HepG2 (cell line): Measurements from ENCODE around the gene TBC1D22A. TPM values are rescaled to one million over a fixed set of nuclear protein-coding genes. Genes with fewer than 3 reads are reported as not detected.

Source experiments
- CAMTA2 ChIP-seq: sonication (generic); formaldehyde crosslinking; IDR thresholded peaks from 2 replicates; pipeline ENCODE4 v1.4.0; 2020; ENCODE audit warnings: mild to moderate bottlenecking, missing genetic modification reagents, borderline replicate concordance
- CEBPZ ChIP-seq: IDR thresholded peaks from 2 replicates; pipeline ENCODE4 v1.6.1; 2012; ENCODE audit warnings: low read length, improper control_type of control experiment
- HDAC6 ChIP-seq: fragments of 200-600 bp; sonication (generic); IDR thresholded peaks from 2 replicates; pipeline ENCODE4 v1.7.0; 2017; ENCODE audit warnings: mild to moderate bottlenecking, antibody characterized with exemption, low read length, low read depth
- HOXD1 ChIP-seq: sonication (generic); formaldehyde crosslinking; IDR thresholded peaks from 2 replicates; pipeline ENCODE4 v1.5.0; 2020; ENCODE audit warnings: missing genetic modification reagents
- KDM6A ChIP-seq: IDR thresholded peaks from 2 replicates; pipeline ENCODE4 v1.6.1; 2016; ENCODE audit warnings: low read depth
- MLLT10 ChIP-seq: sonication (generic); formaldehyde crosslinking; IDR thresholded peaks from 2 replicates; pipeline ENCODE4 v1.4.0; 2020; ENCODE audit warnings: missing genetic modification reagents
- MTA1 ChIP-seq: sonication (generic); formaldehyde crosslinking; IDR thresholded peaks from 2 replicates; pipeline ENCODE4 v1.4.0; 2020; ENCODE audit warnings: missing genetic modification reagents, mild to moderate bottlenecking, borderline replicate concordance
- NR2F6 ChIP-seq, 2 experiments: IDR thresholded peaks; 2 replicates each; pipeline ENCODE4 v1.6.1; 2016; ENCODE audit warnings: antibody characterized with exemption in 1 of 2, mild to moderate bottlenecking in 1 of 2
- RXRB ChIP-seq: IDR thresholded peaks from 2 replicates; pipeline ENCODE4 v1.6.1; 2016; ENCODE audit warnings: borderline replicate concordance, missing genetic modification reagents, missing compliant biosample characterization
- SAFB2 ChIP-seq: sonication (generic); formaldehyde crosslinking; IDR thresholded peaks from 2 replicates; pipeline ENCODE4 v1.5.1; 2020; ENCODE audit warnings: missing genetic modification reagents, low read depth, mild to moderate bottlenecking, borderline replicate concordance
- SRSF9 ChIP-seq: fragments of 200-400 bp; formaldehyde crosslinking; IDR thresholded peaks from 2 replicates; pipeline ENCODE4 v1.6.1; 2018; ENCODE audit warnings: borderline replicate concordance, mild to moderate bottlenecking, low read depth, low read length; ENCODE audit not compliant: insufficient read depth, poor library complexity, severe bottlenecking
- STAG1 ChIP-seq: sonication (generic); formaldehyde crosslinking; IDR thresholded peaks from 2 replicates; pipeline ENCODE4 v1.4.0; 2020; ENCODE audit warnings: missing genetic modification reagents
- TARDBP ChIP-seq: sonication (generic); formaldehyde crosslinking; IDR thresholded peaks from 2 replicates; pipeline ENCODE4 v1.8.0; 2022; ENCODE audit warnings: mild to moderate bottlenecking, missing genetic modification reagents
- ZNF280D ChIP-seq: sonication (generic); formaldehyde crosslinking; IDR thresholded peaks from 2 replicates; pipeline ENCODE4 v1.5.1; 2020; ENCODE audit warnings: mild to moderate bottlenecking, missing genetic modification reagents
- ZNF704 ChIP-seq: sonication (generic); formaldehyde crosslinking; IDR thresholded peaks from 2 replicates; pipeline ENCODE4 v1.8.1; 2023; ENCODE audit warnings: mild to moderate bottlenecking, inconsistent platforms, moderate library complexity, missing genetic modification reagents, borderline replicate concordance
- ZNF891 ChIP-seq: sonication (generic); formaldehyde crosslinking; IDR thresholded peaks from 2 replicates; pipeline ENCODE4 v1.5.0; 2020; ENCODE audit warnings: mild to moderate bottlenecking, missing genetic modification reagents
- polyA plus RNA-seq, 8 experiments: library from polyadenylated mRNA; depleted of rRNA in 3 of 8; stranded (reverse) in 7 of 8; unstranded in 1 of 8; fragments of >200 nt; fragmentation: Illumina TruSeq in 4 of 8; extraction: Trizol in 4 of 8; gene quantifications; 2 replicates each; pipeline versions ENCODE4 v1.2.1 to v1.2.3, GENCODE V29; 2011 to 2016; ENCODE audit warnings: low read depth in 4 of 8, missing spikeins in 1 of 8, mixed read lengths in 1 of 8; ENCODE audit not compliant: insufficient read depth in 1 of 8
- total RNA-seq, 5 experiments: library from RNA; depleted of rRNA; stranded (reverse); fragments of >200 nt; fragmentation: Illumina TruSeq; extraction: Trizol; gene quantifications; 2 replicates each; pipeline ENCODE4 v1.2.3, GENCODE V29; 2016; ENCODE audit warnings: low read depth in 1 of 5
- TF ChIP-seq, protein P1 (sequence below): sonication (generic); formaldehyde crosslinking; IDR thresholded peaks from 2 replicates; pipeline ENCODE4 v1.9.0; 2022; ENCODE audit warnings: low read depth, missing genetic modification reagents
- TF ChIP-seq, protein P2 (sequence below): sonication (generic); formaldehyde crosslinking; IDR thresholded peaks from 2 replicates; pipeline ENCODE4 v1.4.0; 2020; ENCODE audit warnings: mild to moderate bottlenecking, low read depth, missing genetic modification reagents

TBC1D22A gene
- total and polyA plus RNA-seq, 2 of the 13 experiments (the other 11 are each of a cell fraction or from before 2014, with no cell fraction given) = 17.3 to 18.0 TPM

GRCh38 chr22:46739094-46739870, 23.2 kb upstream of the TBC1D22A start (continued):
- TF ChIP-seq SRSF9 = no peak
- peak; percentile 52; the same call in 1 of the 2 replicates for TF ChIP-seq STAG1 (CRISPR knock-in tag)
- TF ChIP-seq ZNF280D (CRISPR knock-in tag) = no peak
- TF ChIP-seq MTA1 = no peak; the same call in 1 of the 2 replicates
- 0 out of 2 replicates have a peak, but pooled peaks have one; percentile 60 for TF ChIP-seq TARDBP (CRISPR knock-in tag)
- no peak for TF ChIP-seq HDAC6
- TF ChIP-seq, protein P1, sequence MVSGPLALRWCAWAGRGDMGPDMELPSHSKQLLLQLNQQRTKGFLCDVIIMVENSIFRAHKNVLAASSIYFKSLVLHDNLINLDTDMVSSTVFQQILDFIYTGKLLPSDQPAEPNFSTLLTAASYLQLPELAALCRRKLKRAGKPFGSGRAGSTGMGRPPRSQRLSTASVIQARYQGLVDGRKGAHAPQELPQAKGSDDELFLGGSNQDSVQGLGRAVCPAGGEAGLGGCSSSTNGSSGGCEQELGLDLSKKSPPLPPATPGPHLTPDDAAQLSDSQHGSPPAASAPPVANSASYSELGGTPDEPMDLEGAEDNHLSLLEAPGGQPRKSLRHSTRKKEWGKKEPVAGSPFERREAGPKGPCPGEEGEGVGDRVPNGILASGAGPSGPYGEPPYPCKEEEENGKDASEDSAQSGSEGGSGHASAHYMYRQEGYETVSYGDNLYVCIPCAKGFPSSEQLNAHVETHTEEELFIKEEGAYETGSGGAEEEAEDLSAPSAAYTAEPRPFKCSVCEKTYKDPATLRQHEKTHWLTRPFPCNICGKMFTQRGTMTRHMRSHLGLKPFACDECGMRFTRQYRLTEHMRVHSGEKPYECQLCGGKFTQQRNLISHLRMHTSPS (CRISPR knock-in tag) = peak; percentile 99
- no peak for TF ChIP-seq HOXD1 (CRISPR knock-in tag)
- TF ChIP-seq RXRB (CRISPR knock-in tag) = no peak
- peak; percentile 24; the same call in 1 of the 2 replicates for TF ChIP-seq NR2F6 (IDR thresholded peaks at IDR 0.05)
- TF ChIP-seq NR2F6 (CRISPR knock-in tag; IDR thresholded peaks at IDR 0.05) = no peak
- TF ChIP-seq, protein P2, sequence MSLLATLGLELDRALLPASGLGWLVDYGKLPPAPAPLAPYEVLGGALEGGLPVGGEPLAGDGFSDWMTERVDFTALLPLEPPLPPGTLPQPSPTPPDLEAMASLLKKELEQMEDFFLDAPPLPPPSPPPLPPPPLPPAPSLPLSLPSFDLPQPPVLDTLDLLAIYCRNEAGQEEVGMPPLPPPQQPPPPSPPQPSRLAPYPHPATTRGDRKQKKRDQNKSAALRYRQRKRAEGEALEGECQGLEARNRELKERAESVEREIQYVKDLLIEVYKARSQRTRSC (CRISPR knock-in tag) = no peak
- no peak for TF ChIP-seq CEBPZ
- no peak for TF ChIP-seq KDM6A (CRISPR knock-in tag)
- no peak for TF ChIP-seq MLLT10 (CRISPR knock-in tag)
- TF ChIP-seq ZNF891 = peak; percentile 44; the same call in 1 of the 2 replicates
- no peak for TF ChIP-seq ZNF704 (CRISPR knock-in tag)
- TF ChIP-seq CAMTA2 (CRISPR knock-in tag) = no peak; the same call in 1 of the 2 replicates
- no peak for TF ChIP-seq SAFB2 (CRISPR knock-in tag)
